Omental fat pad (tissue), 4 donors: ENCODE measurements around the gene BIVM. TPM values are rescaled to one million over a fixed set of nuclear protein-coding genes. Genes with fewer than 3 reads are reported as not detected.

ENCODE experiments used
- ATAC-seq: fragments of 150-250 bp; one replicate; pipeline ENCODE4 v1.9.1; 2016; ENCODE audit warnings: mild to moderate bottlenecking, moderate library complexity; ENCODE audit not compliant: low FRiP score
- DNase-seq: peaks from one replicate; pipeline ENCODE4 v3.0.0-alpha.2; 2019; ENCODE audit warnings: low spot score
- total RNA-seq, 4 donors: library from RNA; depleted of rRNA; stranded (reverse); fragments of >200 nt; gene quantifications; one replicate each; pipeline ENCODE4 v1.1.0, GENCODE V29; 2016
- TF ChIP-seq, protein P1 (sequence below), 3 donors: fragments of 450-650 bp; IDR thresholded peaks; one replicate each; pipeline ENCODE4 v1.5.1; 2016 to 2017; ENCODE audit warnings: antibody characterized with exemption in 3 of 3, mild to moderate bottlenecking in 3 of 3, moderate library complexity in 2 of 3

The BIVM gene
- total RNA-seq, 4 donors from 2014 or later: 12.6 to 21.4 (median 16.1) TPM

DNA sequence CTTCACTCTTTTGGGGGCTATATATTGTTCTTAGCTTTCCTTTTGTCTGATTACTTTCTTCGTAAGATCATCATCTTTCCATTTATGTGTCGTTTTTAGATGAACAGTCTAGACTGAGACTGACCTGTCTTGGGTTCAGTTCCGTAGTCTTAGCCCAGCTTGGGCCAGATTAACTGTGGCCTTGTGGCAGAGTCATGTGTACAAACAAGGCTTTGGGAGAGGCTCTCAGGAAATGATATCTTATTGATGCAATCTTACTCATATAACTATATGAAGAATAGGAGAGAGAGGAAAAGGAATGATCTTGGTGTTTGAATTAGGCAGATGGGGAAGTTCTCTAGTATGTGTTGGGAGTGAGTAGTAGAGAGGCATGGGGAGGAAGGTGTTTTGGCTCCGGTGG, 40.1 kb downstream of the BIVM start:
- TF ChIP-seq, protein P1, sequence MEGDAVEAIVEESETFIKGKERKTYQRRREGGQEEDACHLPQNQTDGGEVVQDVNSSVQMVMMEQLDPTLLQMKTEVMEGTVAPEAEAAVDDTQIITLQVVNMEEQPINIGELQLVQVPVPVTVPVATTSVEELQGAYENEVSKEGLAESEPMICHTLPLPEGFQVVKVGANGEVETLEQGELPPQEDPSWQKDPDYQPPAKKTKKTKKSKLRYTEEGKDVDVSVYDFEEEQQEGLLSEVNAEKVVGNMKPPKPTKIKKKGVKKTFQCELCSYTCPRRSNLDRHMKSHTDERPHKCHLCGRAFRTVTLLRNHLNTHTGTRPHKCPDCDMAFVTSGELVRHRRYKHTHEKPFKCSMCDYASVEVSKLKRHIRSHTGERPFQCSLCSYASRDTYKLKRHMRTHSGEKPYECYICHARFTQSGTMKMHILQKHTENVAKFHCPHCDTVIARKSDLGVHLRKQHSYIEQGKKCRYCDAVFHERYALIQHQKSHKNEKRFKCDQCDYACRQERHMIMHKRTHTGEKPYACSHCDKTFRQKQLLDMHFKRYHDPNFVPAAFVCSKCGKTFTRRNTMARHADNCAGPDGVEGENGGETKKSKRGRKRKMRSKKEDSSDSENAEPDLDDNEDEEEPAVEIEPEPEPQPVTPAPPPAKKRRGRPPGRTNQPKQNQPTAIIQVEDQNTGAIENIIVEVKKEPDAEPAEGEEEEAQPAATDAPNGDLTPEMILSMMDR (IDR thresholded peaks at IDR 0.05): no peak
- ATAC-seq (peak; percentile 48), DNase-seq (no peak)

DNA sequence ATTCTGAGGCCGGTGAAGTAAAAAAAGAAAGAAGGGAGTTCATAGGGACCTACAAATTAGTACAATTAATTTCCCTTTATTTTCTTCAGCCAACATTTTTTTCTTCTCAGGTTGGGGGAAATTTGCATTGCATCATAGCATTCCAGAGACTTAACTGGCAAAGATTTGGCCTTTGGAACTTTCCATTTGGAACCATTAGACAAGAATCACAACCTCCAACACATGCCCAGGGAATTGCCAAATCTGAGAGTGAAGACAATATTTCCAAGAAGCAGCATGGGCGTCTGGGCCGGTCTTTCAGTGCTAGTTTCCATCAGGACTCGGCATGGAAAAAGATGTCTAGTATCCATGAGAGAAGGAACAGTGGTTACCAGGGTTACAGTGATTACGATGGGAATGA, 40.5 kb downstream of the BIVM start:
- ATAC-seq (peak; percentile 84), DNase-seq (no peak)
- TF ChIP-seq, protein P1 (IDR thresholded peaks at IDR 0.05): no peak

DNA sequence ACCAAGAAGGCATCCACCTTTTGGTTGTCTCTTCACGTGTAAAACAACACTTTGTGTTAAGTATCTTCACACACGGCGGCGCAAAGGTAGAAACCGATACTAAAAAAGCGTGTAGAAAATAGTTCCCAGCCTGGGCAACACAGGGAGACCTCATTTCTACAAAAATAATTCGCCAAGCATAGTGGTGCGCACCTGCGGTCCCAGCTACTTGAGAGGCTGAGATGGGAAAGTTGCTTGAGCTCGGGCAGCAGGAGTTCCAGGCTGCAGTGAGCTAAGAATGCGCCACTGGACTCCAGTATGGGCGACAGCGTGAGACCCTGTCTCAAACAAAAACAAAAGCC, 46.3 kb downstream of the BIVM start:
- ATAC-seq (no peak), DNase-seq (no peak)
- TF ChIP-seq, protein P1 (IDR thresholded peaks at IDR 0.05): no peak

DNA sequence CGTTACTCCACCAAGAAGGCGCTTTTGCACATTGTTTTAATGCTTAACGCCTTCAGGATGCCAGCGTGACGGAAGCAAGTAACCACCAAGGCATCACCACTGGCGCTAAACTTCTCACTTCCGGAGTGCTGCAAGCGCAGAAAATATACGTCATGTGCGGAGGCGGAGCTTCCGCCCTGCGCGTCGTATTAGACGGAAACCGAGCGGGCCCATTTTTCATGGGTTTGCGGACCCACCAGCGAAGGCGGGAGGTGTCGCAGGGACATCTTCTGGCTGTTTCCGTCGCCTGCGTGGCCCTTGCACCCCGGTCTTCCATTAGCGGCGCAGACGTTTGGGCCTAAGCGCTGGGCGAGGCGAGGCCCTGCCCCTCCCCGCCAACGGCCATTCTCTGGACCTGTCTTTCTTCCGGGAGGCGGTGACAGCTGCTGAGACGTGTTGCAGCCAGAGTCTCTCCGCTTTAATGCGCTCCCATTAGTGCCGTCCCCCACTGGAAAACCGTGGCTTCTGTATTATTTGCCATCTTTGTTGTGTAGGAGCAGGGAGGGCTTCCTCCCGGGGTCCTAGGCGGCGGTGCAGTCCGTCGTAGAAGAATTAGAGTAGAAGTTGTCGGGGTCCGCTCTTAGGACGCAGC, 46.8 kb downstream of the BIVM start, which contains the start of gene ERCC5:
TSS of gene ERCC5 (plus strand) at position 403 of the 631 bp plus-strand sequence. CDS start 235 bp downstream, outside the sequence.
- TF ChIP-seq, protein P1 (IDR thresholded peaks at IDR 0.05): no peak
- ATAC-seq (peak; percentile 92), DNase-seq (peak; percentile 79)

DNA sequence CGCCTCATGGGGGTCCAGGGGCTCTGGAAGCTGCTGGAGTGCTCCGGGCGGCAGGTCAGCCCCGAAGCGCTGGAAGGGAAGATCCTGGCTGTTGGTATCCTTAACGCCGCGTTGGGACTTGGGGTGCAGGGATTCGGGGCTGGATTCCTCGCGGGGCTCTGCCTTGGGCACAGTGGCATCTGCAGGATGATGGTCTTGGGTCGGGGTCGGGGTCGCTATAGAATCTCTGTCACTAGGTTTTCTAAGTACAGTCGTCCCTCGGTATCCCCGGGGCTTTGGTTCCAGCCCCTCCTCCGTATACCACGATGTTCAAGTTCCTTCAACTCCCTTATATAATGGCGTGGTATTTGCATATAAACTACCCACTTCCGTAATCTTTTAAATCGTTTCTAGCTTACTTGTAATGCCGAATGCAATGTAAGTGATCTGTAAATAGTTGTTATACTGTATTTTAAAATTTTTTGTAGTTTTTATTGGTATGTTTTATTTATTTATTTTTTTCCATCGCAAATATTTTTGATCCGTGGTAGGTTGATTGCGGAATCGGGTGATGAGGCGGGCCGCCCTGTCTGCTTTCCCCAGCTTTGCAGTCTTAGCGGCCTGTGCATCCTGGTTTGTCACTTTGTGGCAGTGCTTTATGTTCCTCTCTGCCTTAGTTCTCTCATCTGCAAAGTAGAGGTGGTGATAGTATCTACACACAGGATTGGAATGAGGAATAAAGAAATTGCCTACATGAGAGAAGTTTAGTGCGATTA, 47.5 kb downstream of the BIVM start:
- DNase-seq (no peak), ATAC-seq (peak; percentile 24)
- TF ChIP-seq, protein P1 (IDR thresholded peaks at IDR 0.05): no peak

DNA sequence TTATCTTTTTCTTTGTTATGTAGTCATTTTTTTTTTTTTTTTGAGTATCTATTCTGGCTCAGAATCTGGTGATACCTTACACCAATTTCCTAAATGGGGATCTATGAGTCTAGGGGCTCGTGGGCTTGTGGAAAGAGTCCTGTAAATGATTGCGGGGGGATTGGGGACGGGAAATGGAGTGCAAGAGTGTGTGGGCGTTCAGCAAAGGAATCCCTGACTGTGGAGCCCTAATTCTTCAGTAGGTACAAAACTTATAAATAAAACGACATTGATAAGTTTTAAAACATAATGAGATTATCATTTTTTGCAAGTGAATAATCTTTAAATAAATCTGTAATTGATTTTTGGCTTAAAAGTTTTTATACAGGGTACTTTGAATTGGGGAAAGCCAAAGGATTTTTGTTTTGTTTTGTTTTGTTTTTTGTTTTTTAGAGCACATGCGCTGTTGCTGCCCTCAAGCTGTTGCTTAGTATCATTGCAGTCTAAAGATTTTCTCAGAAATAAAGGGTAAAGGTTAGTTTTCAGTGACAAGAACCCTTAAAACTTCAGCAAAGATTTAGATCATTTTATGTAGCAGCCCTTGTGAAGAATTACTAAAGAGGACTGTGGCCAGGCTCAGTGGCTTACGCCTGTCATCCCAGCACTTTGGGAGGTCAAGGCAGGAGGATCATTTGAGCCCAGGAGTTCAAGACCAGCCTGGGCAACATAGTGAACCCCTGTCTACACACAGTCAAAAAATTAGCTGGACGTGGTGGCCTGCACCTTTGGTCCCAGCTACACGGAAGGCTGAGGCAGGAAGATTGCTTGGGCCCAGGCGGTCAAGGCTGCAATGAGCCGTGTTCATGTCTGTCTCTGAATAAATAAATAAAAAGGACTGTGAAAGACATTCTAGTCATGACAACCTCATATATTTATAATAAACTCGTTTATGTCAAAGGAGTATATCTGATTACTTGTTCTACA, 48.6 kb downstream of the BIVM start:
- ATAC-seq: no peak
- no peak for DNase-seq
- TF ChIP-seq, protein P1 (IDR thresholded peaks at IDR 0.05): peak in 1 of 3 donors; percentile 5
